A549 (cell line): ENCODE data around the gene FAM180B. TPM values are rescaled to one million over a fixed set of nuclear protein-coding genes. Genes with fewer than 3 reads are reported as not detected.

ENCODE experiments used
- ATAC-seq, 2 experiments: fragments of 200-7000 bp in 1 of 2; fragments of >200 bp in 1 of 2; cut with Nextera tagmentation in 1 of 2; cut with Tn5 transposase in 1 of 2; 3 replicates each; pipeline versions ENCODE4 v1.8.0 to v1.9.1; 2018 to 2020; ENCODE audit warnings: mild to moderate bottlenecking in 1 of 2, moderate library complexity in 1 of 2
- CTCF ChIA-PET: fragments of 300-600 bp; sonication (Branson Sonifier 250); formaldehyde crosslinking; extraction: SDS; loops from one replicate; lab custom pipeline; 2021; ENCODE audit warnings: antibody characterized with exemption, inconsistent platforms; lab: Yijun Ruan, JAX
- POLR2A ChIA-PET: fragments of 350-600 bp; formaldehyde crosslinking; extraction: SDS; loops from one replicate; lab custom pipeline; 2021; ENCODE audit warnings: antibody characterized with exemption, inconsistent platforms; lab: Yijun Ruan, JAX
- DNase-seq, 2 experiments: peaks; one replicate each; pipeline versions ENCODE4 v3.0.0 to v3.0.0-alpha.2; 2011 to 2016; ENCODE audit warnings: low read depth in 1 of 2, low spot score in 1 of 2
- FAIRE-seq: peaks from 2 replicates; lab custom pipeline; 2011; peaks lifted over from hg19 to GRCh38; lab: Jason Lieb, UNC
- H3K27ac ChIP-seq, 2 experiments: fragments of >200 bp; sonication (Bioruptor Twin); formaldehyde crosslinking; 3 replicates each; pipeline ENCODE4 v1.5.1; 2016 to 2017
- H3K4me1 ChIP-seq: fragments of >200 bp; sonication (Bioruptor Twin); formaldehyde crosslinking; 3 replicates; pipeline ENCODE4 v1.6.1; 2016
- H3K4me2 ChIP-seq: fragments of >200 bp; sonication (Bioruptor Twin); formaldehyde crosslinking; 3 replicates; pipeline ENCODE4 v1.6.1; 2016
- H3K4me3 ChIP-seq: fragments of >200 bp; sonication (Bioruptor Twin); formaldehyde crosslinking; 3 replicates; pipeline ENCODE4 v1.5.1; 2016
- H3K9me3 ChIP-seq: fragments of >200 bp; sonication (Bioruptor Twin); formaldehyde crosslinking; 3 replicates; pipeline ENCODE4 v1.6.1; 2016
- CBX2 ChIP-seq: fragments of 200-600 bp; sonication (generic); IDR thresholded peaks from 2 replicates; pipeline ENCODE4 v1.6.1; 2016; ENCODE audit warnings: low read depth, mild to moderate bottlenecking, borderline replicate concordance
- CEBPB ChIP-seq, 2 experiments: fragments of >200 bp in 1 of 2; sonication (Bioruptor Twin) in 1 of 2; formaldehyde crosslinking in 1 of 2; IDR thresholded peaks; 2 replicates each; pipeline ENCODE4 v1.6.1; 2012 to 2016
- EHMT2 ChIP-seq: fragments of 200-600 bp; sonication (generic); IDR thresholded peaks from 2 replicates; pipeline ENCODE4 v1.6.1; 2016; ENCODE audit warnings: antibody characterized with exemption, low read depth, mild to moderate bottlenecking, moderate library complexity
- FOXS1 ChIP-seq: fragments of 250-450 bp; sonication (Bioruptor Pico); IDR thresholded peaks from 2 replicates; pipeline ENCODE4 v1.5.0; 2020; ENCODE audit warnings: mild to moderate bottlenecking, moderate library complexity
- HEYL ChIP-seq: fragments of 250-450 bp; sonication (Bioruptor Pico); IDR thresholded peaks from 2 replicates; pipeline ENCODE4 v1.8.0; 2021; ENCODE audit warnings: mild to moderate bottlenecking, moderate library complexity
- HOXA7 ChIP-seq: fragments of 250-450 bp; sonication (Bioruptor Pico); IDR thresholded peaks from 2 replicates; pipeline ENCODE4 v1.5.0; 2020; ENCODE audit warnings: mild to moderate bottlenecking, moderate library complexity
- JUNB ChIP-seq: fragments of >200 bp; sonication (Bioruptor Twin); formaldehyde crosslinking; IDR thresholded peaks from 2 replicates; pipeline ENCODE4 v1.6.1; 2016
- NFE2L2 ChIP-seq: fragments of 150-350 bp; conservative IDR thresholded peaks from 2 replicates; pipeline ENCODE4 v1.6.1; 2014; ENCODE audit warnings: low read length
- PHF8 ChIP-seq: fragments of 200-600 bp; sonication (generic); IDR thresholded peaks from 2 replicates; pipeline ENCODE4 v1.6.1; 2016; ENCODE audit warnings: low read depth, mild to moderate bottlenecking, antibody characterized with exemption, moderate library complexity, borderline replicate concordance
- RNF2 ChIP-seq: fragments of 200-600 bp; sonication (generic); IDR thresholded peaks from 2 replicates; pipeline ENCODE4 v1.6.1; 2016; ENCODE audit warnings: low read depth, mild to moderate bottlenecking, antibody characterized with exemption, moderate library complexity, borderline replicate concordance
- TP53 ChIP-seq: fragments of 250-450 bp; sonication (Bioruptor Pico); IDR thresholded peaks from 2 replicates; pipeline ENCODE4 v1.5.0; 2021; ENCODE audit warnings: mild to moderate bottlenecking, moderate library complexity
- ZFP36 ChIP-seq: fragments of 450-650 bp; IDR thresholded peaks from 2 replicates; pipeline ENCODE4 v1.6.1; 2014; ENCODE audit warnings: borderline replicate concordance; ENCODE audit not compliant: partially characterized antibody
- ZNF302 ChIP-seq: fragments of 250-450 bp; sonication (Bioruptor Pico); IDR thresholded peaks from 2 replicates; pipeline ENCODE4 v1.9.0; 2021; ENCODE audit warnings: inconsistent platforms, mild to moderate bottlenecking, moderate library complexity
- ZSCAN20 ChIP-seq: fragments of 250-450 bp; sonication (Bioruptor Pico); IDR thresholded peaks from 2 replicates; pipeline ENCODE4 v1.8.0; 2022; ENCODE audit warnings: mild to moderate bottlenecking, moderate library complexity
- WGBS: methylation state at CpG from one replicate; pipeline ENCODE4 v1.1.6; 2017; ENCODE audit errors: missing lambda C conversion rate; 5-methylcytosine and 5-hydroxymethylcytosine counted together
- polyA plus RNA-seq, 4 experiments: library from polyadenylated mRNA; depleted of rRNA in 3 of 4; stranded (reverse); fragments of >200 nt; fragmentation: RNase III in 1 of 4; extraction: RNeasy Plus Mini Kit Qiagen cat#74134 plus additional on column Dnase treatment in 1 of 4; gene quantifications; 2 replicates in 3 of 4; 3 replicates in 1 of 4; pipeline ENCODE4 v1.2.3, GENCODE V29; 2011 to 2017
- TF ChIP-seq, protein P1 (sequence below): fragments of 150-350 bp; IDR thresholded peaks from 2 replicates; pipeline ENCODE4 v1.6.1; 2014; ENCODE audit warnings: low read depth, mild to moderate bottlenecking, low read length
- TF ChIP-seq, protein P2 (sequence below): fragments of 200-600 bp; sonication (generic); IDR thresholded peaks from 2 replicates; pipeline ENCODE4 v1.6.1; 2016; ENCODE audit warnings: antibody characterized with exemption, mild to moderate bottlenecking, moderate library complexity
- TF ChIP-seq, protein P3 (sequence below): fragments of 250-450 bp; sonication (Bioruptor Pico); IDR thresholded peaks from 2 replicates; pipeline ENCODE4 v1.5.0; 2021; ENCODE audit warnings: mild to moderate bottlenecking, moderate library complexity, borderline replicate concordance
- TF ChIP-seq, protein P4 (sequence below): IDR thresholded peaks from 2 replicates; pipeline ENCODE4 v1.6.1; 2012

FAM180B gene
- polyA plus RNA-seq, 2 of the 4 experiments (the other 2 are of a cell fraction): not detected

DNA sequence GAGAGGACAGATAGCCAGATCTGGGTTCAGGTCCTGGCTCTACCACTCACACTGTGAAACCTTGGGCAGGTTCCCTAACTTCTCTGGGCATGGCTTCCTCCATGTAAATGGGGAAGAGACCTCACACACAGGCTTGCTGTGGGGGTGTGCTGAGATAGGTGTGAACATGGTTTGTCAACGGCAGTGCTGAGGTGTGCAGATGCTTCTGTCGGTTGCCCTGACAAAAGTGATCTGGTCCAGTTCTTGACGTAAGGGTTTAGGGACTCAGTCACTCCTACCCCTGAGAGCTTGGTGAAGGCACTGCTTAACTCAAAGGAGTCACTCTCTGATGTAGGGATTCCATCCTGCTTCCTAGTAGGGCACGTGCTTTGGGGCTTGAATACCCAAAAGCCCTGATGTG lies 5.8 kb downstream of the FAM180B start (continued):
- TF ChIP-seq, protein P1, sequence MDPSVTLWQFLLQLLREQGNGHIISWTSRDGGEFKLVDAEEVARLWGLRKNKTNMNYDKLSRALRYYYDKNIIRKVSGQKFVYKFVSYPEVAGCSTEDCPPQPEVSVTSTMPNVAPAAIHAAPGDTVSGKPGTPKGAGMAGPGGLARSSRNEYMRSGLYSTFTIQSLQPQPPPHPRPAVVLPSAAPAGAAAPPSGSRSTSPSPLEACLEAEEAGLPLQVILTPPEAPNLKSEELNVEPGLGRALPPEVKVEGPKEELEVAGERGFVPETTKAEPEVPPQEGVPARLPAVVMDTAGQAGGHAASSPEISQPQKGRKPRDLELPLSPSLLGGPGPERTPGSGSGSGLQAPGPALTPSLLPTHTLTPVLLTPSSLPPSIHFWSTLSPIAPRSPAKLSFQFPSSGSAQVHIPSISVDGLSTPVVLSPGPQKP: no peak
- TF ChIP-seq, protein P2, sequence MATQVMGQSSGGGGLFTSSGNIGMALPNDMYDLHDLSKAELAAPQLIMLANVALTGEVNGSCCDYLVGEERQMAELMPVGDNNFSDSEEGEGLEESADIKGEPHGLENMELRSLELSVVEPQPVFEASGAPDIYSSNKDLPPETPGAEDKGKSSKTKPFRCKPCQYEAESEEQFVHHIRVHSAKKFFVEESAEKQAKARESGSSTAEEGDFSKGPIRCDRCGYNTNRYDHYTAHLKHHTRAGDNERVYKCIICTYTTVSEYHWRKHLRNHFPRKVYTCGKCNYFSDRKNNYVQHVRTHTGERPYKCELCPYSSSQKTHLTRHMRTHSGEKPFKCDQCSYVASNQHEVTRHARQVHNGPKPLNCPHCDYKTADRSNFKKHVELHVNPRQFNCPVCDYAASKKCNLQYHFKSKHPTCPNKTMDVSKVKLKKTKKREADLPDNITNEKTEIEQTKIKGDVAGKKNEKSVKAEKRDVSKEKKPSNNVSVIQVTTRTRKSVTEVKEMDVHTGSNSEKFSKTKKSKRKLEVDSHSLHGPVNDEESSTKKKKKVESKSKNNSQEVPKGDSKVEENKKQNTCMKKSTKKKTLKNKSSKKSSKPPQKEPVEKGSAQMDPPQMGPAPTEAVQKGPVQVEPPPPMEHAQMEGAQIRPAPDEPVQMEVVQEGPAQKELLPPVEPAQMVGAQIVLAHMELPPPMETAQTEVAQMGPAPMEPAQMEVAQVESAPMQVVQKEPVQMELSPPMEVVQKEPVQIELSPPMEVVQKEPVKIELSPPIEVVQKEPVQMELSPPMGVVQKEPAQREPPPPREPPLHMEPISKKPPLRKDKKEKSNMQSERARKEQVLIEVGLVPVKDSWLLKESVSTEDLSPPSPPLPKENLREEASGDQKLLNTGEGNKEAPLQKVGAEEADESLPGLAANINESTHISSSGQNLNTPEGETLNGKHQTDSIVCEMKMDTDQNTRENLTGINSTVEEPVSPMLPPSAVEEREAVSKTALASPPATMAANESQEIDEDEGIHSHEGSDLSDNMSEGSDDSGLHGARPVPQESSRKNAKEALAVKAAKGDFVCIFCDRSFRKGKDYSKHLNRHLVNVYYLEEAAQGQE: no peak
- TF ChIP-seq, all 56 proteins: peak for 0

DNA sequence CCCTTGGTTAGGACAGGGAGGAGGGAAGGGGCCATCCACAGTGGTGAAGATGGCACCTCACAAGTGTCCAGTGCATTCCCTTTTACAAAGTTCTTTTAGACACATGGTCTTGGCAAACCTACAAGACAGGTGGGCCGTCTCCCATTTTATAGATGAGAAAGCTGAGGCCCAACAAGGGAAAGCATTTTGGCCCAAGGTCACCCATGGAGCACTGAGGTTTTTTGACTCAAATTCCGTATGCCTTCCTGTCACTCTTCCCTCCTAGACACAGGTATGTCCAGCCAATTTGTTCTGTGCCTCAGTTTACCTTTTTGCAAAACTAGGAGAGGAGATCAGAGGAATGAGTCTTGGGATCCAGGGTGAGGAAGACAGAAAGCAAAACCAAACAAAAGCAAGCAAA lies 6.5 kb downstream of the FAM180B start:
- ATAC-seq (no peak), FAIRE-seq (no peak), DNase-seq (no peak)
- H3K27ac ChIP-seq: no peak overlapping the region
- peaks cover 8% of the 10 kb centered on the region; the same call in 1 of the 3 replicates for H3K4me1 ChIP-seq
- no peaks in the 10 kb centered on the region for H3K9me3 ChIP-seq
- CTCF ChIA-PET: no interaction called here
- TF ChIP-seq ZNF302 (CRISPR knock-in tag): no peak
- no peak for TF ChIP-seq CEBPB (IDR thresholded peaks at IDR 0.05)
- TF ChIP-seq, protein P3, sequence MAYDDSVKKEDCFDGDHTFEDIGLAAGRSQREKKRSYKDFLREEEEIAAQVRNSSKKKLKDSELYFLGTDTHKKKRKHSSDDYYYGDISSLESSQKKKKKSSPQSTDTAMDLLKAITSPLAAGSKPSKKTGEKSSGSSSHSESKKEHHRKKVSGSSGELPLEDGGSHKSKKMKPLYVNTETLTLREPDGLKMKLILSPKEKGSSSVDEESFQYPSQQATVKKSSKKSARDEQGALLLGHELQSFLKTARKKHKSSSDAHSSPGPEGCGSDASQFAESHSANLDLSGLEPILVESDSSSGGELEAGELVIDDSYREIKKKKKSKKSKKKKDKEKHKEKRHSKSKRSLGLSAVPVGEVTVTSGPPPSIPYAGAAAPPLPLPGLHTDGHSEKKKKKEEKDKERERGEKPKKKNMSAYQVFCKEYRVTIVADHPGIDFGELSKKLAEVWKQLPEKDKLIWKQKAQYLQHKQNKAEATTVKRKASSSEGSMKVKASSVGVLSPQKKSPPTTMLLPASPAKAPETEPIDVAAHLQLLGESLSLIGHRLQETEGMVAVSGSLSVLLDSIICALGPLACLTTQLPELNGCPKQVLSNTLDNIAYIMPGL (CRISPR knock-in tag): no peak
- TF ChIP-seq FOXS1 (CRISPR knock-in tag): no peak
- TF ChIP-seq EHMT2: no peak
- TF ChIP-seq JUNB: no peak
- no peak for TF ChIP-seq HEYL (CRISPR knock-in tag)
- no peak for TF ChIP-seq PHF8
- no peak for TF ChIP-seq ZSCAN20
- TF ChIP-seq, protein P4, sequence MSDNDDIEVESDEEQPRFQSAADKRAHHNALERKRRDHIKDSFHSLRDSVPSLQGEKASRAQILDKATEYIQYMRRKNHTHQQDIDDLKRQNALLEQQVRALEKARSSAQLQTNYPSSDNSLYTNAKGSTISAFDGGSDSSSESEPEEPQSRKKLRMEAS: no peak
- TF ChIP-seq CBX2: no peak
- no peak for TF ChIP-seq NFE2L2
- no peak for TF ChIP-seq ZFP36
- TF ChIP-seq HOXA7 (CRISPR knock-in tag): no peak
- TF ChIP-seq TP53: no peak
- TF ChIP-seq RNF2: no peak
- TF ChIP-seq, all 56 proteins: peak for 0
- 44% methylated on average over 2 of the region's 2 CpGs for WGBS
- Histone ChIP-seq H3K4me3 (no peak overlapping the region), H3K4me2 (no peak overlapping the region; the same call in 2 of the 3 replicates)
- POLR2A ChIA-PET: interaction anchor here (0.5 kb wide), 1 partner anchor 24 kb away, joined by 3 read pairs; no protein-coding TSS in a partner anchor
